GM23338 (cell line): ENCODE results near the gene CNOT6L.

ENCODE experiments used
- CREB1 ChIP-seq: fragments of 250-450 bp; sonication (Bioruptor Pico); IDR thresholded peaks from 2 replicates; pipeline ENCODE4 v1.5.0; 2020; ENCODE audit warnings: low read depth, mild to moderate bottlenecking, moderate library complexity
- EZH2 ChIP-seq: fragments of 200-600 bp; sonication (generic); IDR thresholded peaks from one replicate; pipeline ENCODE4 v1.8.0; 2017; ENCODE audit warnings: antibody characterized with exemption, mild to moderate bottlenecking, low read depth; ENCODE audit not compliant: unreplicated experiment
- EZH2phosphoT487 ChIP-seq: fragments of 200-600 bp; sonication (generic); IDR thresholded peaks from one replicate; pipeline ENCODE4 v1.8.1; 2018; ENCODE audit warnings: antibody characterized with exemption; ENCODE audit not compliant: unreplicated experiment
- POLR2AphosphoS5 ChIP-seq: IDR thresholded peaks from 2 replicates; pipeline ENCODE4 v1.6.1; 2016; ENCODE audit warnings: antibody characterized with exemption, low read depth
- STAT1 ChIP-seq: IDR thresholded peaks from one replicate; pipeline ENCODE4 v1.6.1; 2016; ENCODE audit warnings: antibody characterized with exemption; ENCODE audit not compliant: unreplicated experiment
- TF ChIP-seq, protein P1 (sequence below): IDR thresholded peaks from one replicate; pipeline ENCODE4 v1.6.1; 2018; ENCODE audit warnings: antibody characterized with exemption; ENCODE audit not compliant: unreplicated experiment
- TF ChIP-seq, protein P2 (sequence below): IDR thresholded peaks from 2 replicates; pipeline ENCODE4 v1.6.1; 2016; ENCODE audit warnings: antibody characterized with exemption
- TF ChIP-seq, protein P3 (sequence below), 2 experiments: fragments of 200-600 bp in 1 of 2; sonication (generic) in 1 of 2; conservative IDR thresholded peaks; 2 replicates each; pipeline versions ENCODE4 v1.5.1 to v1.6.1; 2016 to 2017; ENCODE audit warnings: antibody characterized with exemption in 2 of 2, low read depth in 2 of 2, mild to moderate bottlenecking in 2 of 2, moderate library complexity in 1 of 2

DNA sequence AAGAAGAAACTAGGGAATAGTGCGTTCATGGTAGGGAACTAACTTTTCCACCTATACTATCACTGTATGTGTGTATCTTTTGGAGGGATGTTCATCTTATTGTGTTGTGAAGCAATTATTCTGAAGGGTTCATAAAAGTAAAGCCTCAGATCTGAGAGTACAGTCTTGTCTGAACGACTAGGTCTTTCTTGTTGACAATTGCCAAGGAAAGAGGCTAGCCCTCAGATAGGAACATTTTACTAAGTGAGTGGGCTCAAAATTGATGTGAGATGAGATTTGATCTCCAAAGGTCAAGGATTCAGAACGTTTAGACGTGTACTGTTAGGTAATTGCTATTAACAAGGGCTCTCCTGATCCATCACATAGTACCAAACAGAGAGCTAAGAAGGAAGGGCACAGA, 15.2 kb upstream of the CNOT6L start:
- TF ChIP-seq POLR2AphosphoS5 (no peak), EZH2 (no peak), EZH2phosphoT487 (no peak), STAT1 (no peak), CREB1 (CRISPR knock-in tag) (no peak)
- TF ChIP-seq, protein P1, sequence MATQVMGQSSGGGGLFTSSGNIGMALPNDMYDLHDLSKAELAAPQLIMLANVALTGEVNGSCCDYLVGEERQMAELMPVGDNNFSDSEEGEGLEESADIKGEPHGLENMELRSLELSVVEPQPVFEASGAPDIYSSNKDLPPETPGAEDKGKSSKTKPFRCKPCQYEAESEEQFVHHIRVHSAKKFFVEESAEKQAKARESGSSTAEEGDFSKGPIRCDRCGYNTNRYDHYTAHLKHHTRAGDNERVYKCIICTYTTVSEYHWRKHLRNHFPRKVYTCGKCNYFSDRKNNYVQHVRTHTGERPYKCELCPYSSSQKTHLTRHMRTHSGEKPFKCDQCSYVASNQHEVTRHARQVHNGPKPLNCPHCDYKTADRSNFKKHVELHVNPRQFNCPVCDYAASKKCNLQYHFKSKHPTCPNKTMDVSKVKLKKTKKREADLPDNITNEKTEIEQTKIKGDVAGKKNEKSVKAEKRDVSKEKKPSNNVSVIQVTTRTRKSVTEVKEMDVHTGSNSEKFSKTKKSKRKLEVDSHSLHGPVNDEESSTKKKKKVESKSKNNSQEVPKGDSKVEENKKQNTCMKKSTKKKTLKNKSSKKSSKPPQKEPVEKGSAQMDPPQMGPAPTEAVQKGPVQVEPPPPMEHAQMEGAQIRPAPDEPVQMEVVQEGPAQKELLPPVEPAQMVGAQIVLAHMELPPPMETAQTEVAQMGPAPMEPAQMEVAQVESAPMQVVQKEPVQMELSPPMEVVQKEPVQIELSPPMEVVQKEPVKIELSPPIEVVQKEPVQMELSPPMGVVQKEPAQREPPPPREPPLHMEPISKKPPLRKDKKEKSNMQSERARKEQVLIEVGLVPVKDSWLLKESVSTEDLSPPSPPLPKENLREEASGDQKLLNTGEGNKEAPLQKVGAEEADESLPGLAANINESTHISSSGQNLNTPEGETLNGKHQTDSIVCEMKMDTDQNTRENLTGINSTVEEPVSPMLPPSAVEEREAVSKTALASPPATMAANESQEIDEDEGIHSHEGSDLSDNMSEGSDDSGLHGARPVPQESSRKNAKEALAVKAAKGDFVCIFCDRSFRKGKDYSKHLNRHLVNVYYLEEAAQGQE = no peak
- TF ChIP-seq, protein P2, sequence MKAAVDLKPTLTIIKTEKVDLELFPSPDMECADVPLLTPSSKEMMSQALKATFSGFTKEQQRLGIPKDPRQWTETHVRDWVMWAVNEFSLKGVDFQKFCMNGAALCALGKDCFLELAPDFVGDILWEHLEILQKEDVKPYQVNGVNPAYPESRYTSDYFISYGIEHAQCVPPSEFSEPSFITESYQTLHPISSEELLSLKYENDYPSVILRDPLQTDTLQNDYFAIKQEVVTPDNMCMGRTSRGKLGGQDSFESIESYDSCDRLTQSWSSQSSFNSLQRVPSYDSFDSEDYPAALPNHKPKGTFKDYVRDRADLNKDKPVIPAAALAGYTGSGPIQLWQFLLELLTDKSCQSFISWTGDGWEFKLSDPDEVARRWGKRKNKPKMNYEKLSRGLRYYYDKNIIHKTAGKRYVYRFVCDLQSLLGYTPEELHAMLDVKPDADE = no peak
- TF ChIP-seq, protein P3, sequence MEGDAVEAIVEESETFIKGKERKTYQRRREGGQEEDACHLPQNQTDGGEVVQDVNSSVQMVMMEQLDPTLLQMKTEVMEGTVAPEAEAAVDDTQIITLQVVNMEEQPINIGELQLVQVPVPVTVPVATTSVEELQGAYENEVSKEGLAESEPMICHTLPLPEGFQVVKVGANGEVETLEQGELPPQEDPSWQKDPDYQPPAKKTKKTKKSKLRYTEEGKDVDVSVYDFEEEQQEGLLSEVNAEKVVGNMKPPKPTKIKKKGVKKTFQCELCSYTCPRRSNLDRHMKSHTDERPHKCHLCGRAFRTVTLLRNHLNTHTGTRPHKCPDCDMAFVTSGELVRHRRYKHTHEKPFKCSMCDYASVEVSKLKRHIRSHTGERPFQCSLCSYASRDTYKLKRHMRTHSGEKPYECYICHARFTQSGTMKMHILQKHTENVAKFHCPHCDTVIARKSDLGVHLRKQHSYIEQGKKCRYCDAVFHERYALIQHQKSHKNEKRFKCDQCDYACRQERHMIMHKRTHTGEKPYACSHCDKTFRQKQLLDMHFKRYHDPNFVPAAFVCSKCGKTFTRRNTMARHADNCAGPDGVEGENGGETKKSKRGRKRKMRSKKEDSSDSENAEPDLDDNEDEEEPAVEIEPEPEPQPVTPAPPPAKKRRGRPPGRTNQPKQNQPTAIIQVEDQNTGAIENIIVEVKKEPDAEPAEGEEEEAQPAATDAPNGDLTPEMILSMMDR (conservative IDR thresholded peaks at IDR 0.05; ENCODE audit: low read depth in 2 of 2) = no peak
